K562 (cell line): ENCODE measurements around the gene TMEM127. TPM values are rescaled to one million over a fixed set of nuclear protein-coding genes. Genes with fewer than 3 reads are reported as not detected.

Experiments
- ERF ChIP-seq: fragments of 450-650 bp; formaldehyde crosslinking; IDR thresholded peaks from 2 replicates; pipeline ENCODE4 v1.4.0; 2020; ENCODE audit warnings: mild to moderate bottlenecking, mixed read lengths
- ETV5 ChIP-seq: sonication (generic); formaldehyde crosslinking; IDR thresholded peaks from 2 replicates; pipeline ENCODE4 v1.4.0; 2020; ENCODE audit warnings: low read depth, mild to moderate bottlenecking, missing genetic modification reagents
- FOXJ2 ChIP-seq: fragments of 200-800 bp; sonication (Bioruptor generic); IDR thresholded peaks from 2 replicates; pipeline ENCODE4 v1.6.1; 2016; ENCODE audit warnings: missing genetic modification characterization, missing compliant biosample characterization
- GABPA ChIP-seq: fragments of 200-800 bp; sonication (Bioruptor generic); conservative IDR thresholded peaks from 2 replicates; pipeline ENCODE4 v1.6.1; 2016; ENCODE audit warnings: low read depth, missing genetic modification characterization, missing compliant biosample characterization
- HNRNPL ChIP-seq: fragments of 200-400 bp; formaldehyde crosslinking; IDR thresholded peaks from 2 replicates; pipeline ENCODE4 v1.6.1; 2017; ENCODE audit warnings: low read depth, mild to moderate bottlenecking, low read length
- IRF2 ChIP-seq: sonication (generic); formaldehyde crosslinking; IDR thresholded peaks from 2 replicates; pipeline ENCODE4 v1.8.1; 2022; ENCODE audit warnings: mild to moderate bottlenecking, missing genetic modification reagents
- L3MBTL2 ChIP-seq: fragments of 450-650 bp; IDR thresholded peaks from 2 replicates; pipeline ENCODE4 v1.6.1; 2016; ENCODE audit warnings: mild to moderate bottlenecking, moderate library complexity
- MAFF ChIP-seq: IDR thresholded peaks from 2 replicates; pipeline ENCODE4 v1.6.1; 2012; ENCODE audit warnings: low read length, improper control_type of control experiment
- NFXL1 ChIP-seq: fragments of 450-650 bp; formaldehyde crosslinking; IDR thresholded peaks from 2 replicates; pipeline ENCODE4 v1.4.0; 2021; ENCODE audit warnings: mild to moderate bottlenecking
- RBM25 ChIP-seq: fragments of 200-400 bp; formaldehyde crosslinking; IDR thresholded peaks from 2 replicates; pipeline ENCODE4 v1.6.1; 2018; ENCODE audit warnings: low read length, low read depth, moderate library complexity; ENCODE audit not compliant: severe bottlenecking
- SMC3 ChIP-seq: conservative IDR thresholded peaks from 2 replicates; pipeline ENCODE4 v1.6.1; 2011; ENCODE audit warnings: low read depth, low read length, improper control_type of control experiment; ENCODE audit not compliant: insufficient read depth
- STAG1 ChIP-seq: sonication (generic); formaldehyde crosslinking; IDR thresholded peaks from 2 replicates; pipeline ENCODE4 v1.5.0; 2020; ENCODE audit warnings: missing genetic modification reagents, borderline replicate concordance
- TEAD1 ChIP-seq, 2 experiments: fragments of 450-650 bp in 1 of 2; sonication (generic) in 1 of 2; formaldehyde crosslinking; IDR thresholded peaks; 2 replicates each; pipeline versions ENCODE4 v1.4.0 to v1.8.0; 2020 to 2022; ENCODE audit warnings: mild to moderate bottlenecking in 2 of 2, missing genetic modification reagents in 1 of 2
- ZFP1 ChIP-seq: fragments of 450-650 bp; formaldehyde crosslinking; IDR thresholded peaks from 2 replicates; pipeline ENCODE4 v1.4.0; 2020; ENCODE audit warnings: mild to moderate bottlenecking, mixed read lengths
- ZFP36 ChIP-seq: fragments of 150-350 bp; IDR thresholded peaks from 2 replicates; pipeline ENCODE4 v1.6.1; 2018; ENCODE audit warnings: low read length, low read depth; ENCODE audit not compliant: partially characterized antibody
- ZNF274 ChIP-seq: IDR thresholded peaks from 2 replicates; pipeline ENCODE4 v1.6.1; 2011; ENCODE audit warnings: low read depth, mild to moderate bottlenecking, low read length, moderate library complexity, borderline replicate concordance
- polyA plus RNA-seq, 8 experiments: library from polyadenylated mRNA; depleted of rRNA in 4 of 8; stranded (reverse) in 5 of 8; unstranded in 3 of 8; fragments of >200 nt; fragmentation: Nextera tagmentation in 2 of 8; fragmentation: Illumina TruSeq in 1 of 8; extraction: Ambion mirVana in 2 of 8; extraction: Trizol in 1 of 8; gene quantifications; 2 replicates each; pipeline versions ENCODE4 v1.2.1 to v1.2.3, GENCODE V29; 2011 to 2014; ENCODE audit warnings: inconsistent platforms in 1 of 8, missing spikeins in 1 of 8
- total RNA-seq, 7 experiments: library from RNA; depleted of rRNA in 6 of 7; stranded (reverse); fragments of >200 nt in 6 of 7; fragmentation: Illumina TruSeq in 2 of 7; extraction: Trizol in 2 of 7; gene quantifications; 2 replicates each; pipeline versions ENCODE4 v1.2.1 to v1.2.3, GENCODE V29; 2011 to 2021; ENCODE audit warnings: low replicate concordance in 1 of 7
- TF ChIP-seq, protein P1 (sequence below): fragments of 450-650 bp; formaldehyde crosslinking; IDR thresholded peaks from 2 replicates; pipeline ENCODE4 v1.4.0; 2022; ENCODE audit warnings: mild to moderate bottlenecking, moderate library complexity
- TF ChIP-seq, protein P2 (sequence below): sonication (generic); formaldehyde crosslinking; IDR thresholded peaks from 2 replicates; pipeline ENCODE4 v1.9.0; 2022; ENCODE audit warnings: mild to moderate bottlenecking, missing genetic modification reagents
- TF ChIP-seq, protein P3 (sequence below): fragments of 450-650 bp; formaldehyde crosslinking; IDR thresholded peaks from 2 replicates; pipeline ENCODE4 v1.4.0; 2020; ENCODE audit warnings: mild to moderate bottlenecking, moderate library complexity

Gene TMEM127
- total and polyA plus RNA-seq, 9 of the 15 experiments (the other 6 are each of a cell fraction or from before 2014, with no cell fraction given): 1.7 to 20.0 (median 9.9) TPM

DNA sequence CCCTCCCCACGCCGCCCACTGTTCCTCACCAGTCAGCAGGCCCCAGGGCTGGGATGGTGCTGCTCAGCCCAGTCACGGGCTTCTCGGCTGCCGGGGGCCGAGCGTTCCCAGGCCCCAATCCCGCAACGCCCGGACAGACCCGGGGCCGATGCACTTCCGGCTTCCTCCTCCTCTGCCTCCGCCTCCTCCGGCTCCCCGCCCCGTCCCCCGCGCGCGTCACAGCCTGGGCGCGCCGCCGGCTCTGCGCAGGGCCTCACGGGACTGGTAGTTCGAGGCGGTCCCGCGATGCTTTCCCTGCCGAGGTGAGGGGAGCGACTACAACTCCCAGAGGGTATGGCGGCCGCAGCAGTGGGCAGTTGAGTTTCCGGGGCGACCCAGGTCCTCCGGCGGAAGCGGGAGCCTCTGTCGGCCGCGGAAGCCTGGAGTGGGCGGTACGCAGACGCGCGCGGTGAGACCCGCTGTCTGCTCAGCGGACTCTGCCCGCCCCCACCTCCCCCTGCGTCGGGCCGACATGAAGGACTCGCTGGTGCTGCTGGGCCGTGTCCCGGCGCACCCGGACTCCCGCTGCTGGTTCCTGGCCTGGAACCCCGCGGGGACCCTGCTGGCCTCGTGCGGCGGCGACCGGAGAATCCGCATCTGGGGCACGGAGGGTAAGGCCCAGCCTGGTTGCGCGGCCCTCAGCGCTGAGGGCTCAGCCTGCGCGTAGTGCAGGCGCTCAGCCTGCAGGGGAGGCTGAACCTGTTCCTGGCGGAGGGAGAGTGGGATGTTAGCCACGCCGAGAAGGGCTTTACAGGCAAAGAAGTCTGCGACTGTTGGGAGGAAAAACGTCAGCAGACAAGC lies at the start of gene TMEM127, which contains the start of gene CIAO1 (continued):
- TF ChIP-seq, protein P1, sequence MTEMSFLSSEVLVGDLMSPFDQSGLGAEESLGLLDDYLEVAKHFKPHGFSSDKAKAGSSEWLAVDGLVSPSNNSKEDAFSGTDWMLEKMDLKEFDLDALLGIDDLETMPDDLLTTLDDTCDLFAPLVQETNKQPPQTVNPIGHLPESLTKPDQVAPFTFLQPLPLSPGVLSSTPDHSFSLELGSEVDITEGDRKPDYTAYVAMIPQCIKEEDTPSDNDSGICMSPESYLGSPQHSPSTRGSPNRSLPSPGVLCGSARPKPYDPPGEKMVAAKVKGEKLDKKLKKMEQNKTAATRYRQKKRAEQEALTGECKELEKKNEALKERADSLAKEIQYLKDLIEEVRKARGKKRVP (CRISPR knock-in tag): 0 out of 2 replicates have a peak, but pooled peaks have one; percentile 28
- TF ChIP-seq RBM25: peak; percentile 88
- no peak for TF ChIP-seq IRF2 (CRISPR knock-in tag)
- no peak; a peak in 1 of 4 replicates for TF ChIP-seq TEAD1 (CRISPR knock-in tag; IDR thresholded peaks at IDR 0.05)
- TF ChIP-seq ERF: 0 out of 2 replicates have a peak, but pooled peaks have one; percentile 41
- no peak for TF ChIP-seq NFXL1 (CRISPR knock-in tag)
- TF ChIP-seq MAFF: no peak; the same call in 1 of the 2 replicates
- TF ChIP-seq HNRNPL: no peak
- TF ChIP-seq, protein P2, sequence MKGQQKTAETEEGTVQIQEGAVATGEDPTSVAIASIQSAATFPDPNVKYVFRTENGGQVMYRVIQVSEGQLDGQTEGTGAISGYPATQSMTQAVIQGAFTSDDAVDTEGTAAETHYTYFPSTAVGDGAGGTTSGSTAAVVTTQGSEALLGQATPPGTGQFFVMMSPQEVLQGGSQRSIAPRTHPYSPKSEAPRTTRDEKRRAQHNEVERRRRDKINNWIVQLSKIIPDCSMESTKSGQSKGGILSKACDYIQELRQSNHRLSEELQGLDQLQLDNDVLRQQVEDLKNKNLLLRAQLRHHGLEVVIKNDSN: peak; percentile 61; the same call in 1 of the 2 replicates
- TF ChIP-seq FOXJ2 (tag): 0 out of 2 replicates have a peak, but pooled peaks have one; percentile 43
- no peak for TF ChIP-seq ZNF274
- 0 out of 2 replicates have a peak, but pooled peaks have one; percentile 3 for TF ChIP-seq SMC3
- peak; percentile 99 for TF ChIP-seq GABPA
- TF ChIP-seq ZFP1 (CRISPR knock-in tag): no peak
- 0 out of 2 replicates have a peak, but pooled peaks have one; percentile 37 for TF ChIP-seq STAG1 (CRISPR knock-in tag)
- TF ChIP-seq L3MBTL2: peak; percentile 63
- no peak for TF ChIP-seq ZFP36
- TF ChIP-seq, protein P3, sequence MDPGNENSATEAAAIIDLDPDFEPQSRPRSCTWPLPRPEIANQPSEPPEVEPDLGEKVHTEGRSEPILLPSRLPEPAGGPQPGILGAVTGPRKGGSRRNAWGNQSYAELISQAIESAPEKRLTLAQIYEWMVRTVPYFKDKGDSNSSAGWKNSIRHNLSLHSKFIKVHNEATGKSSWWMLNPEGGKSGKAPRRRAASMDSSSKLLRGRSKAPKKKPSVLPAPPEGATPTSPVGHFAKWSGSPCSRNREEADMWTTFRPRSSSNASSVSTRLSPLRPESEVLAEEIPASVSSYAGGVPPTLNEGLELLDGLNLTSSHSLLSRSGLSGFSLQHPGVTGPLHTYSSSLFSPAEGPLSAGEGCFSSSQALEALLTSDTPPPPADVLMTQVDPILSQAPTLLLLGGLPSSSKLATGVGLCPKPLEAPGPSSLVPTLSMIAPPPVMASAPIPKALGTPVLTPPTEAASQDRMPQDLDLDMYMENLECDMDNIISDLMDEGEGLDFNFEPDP (CRISPR knock-in tag): no peak
- peak; percentile 67 for TF ChIP-seq ETV5
